HepG2 (cell line): ENCODE results near the gene DHX16. TPM values are rescaled to one million over a fixed set of nuclear protein-coding genes. Genes with fewer than 3 reads are reported as not detected.

ENCODE experiments used
- DNMT3B ChIP-seq: conservative IDR thresholded peaks from 2 replicates; pipeline ENCODE4 v1.6.1; 2016; ENCODE audit warnings: missing biosample characterization, control low read depth
- FOXA3 ChIP-seq: IDR thresholded peaks from 2 replicates; pipeline ENCODE4 v1.6.1; 2016; ENCODE audit warnings: missing genetic modification reagents, missing compliant biosample characterization
- HNF4G ChIP-seq, 2 experiments: sonication (generic) in 1 of 2; formaldehyde crosslinking in 1 of 2; IDR thresholded peaks; 2 replicates each; pipeline versions ENCODE4 v1.4.0 to v1.6.1; 2011 to 2020; ENCODE audit warnings: borderline replicate concordance in 2 of 2, low read depth in 2 of 2, mild to moderate bottlenecking in 2 of 2, low read length in 1 of 2, missing genetic modification reagents in 1 of 2, moderate library complexity in 1 of 2
- KLF9 ChIP-seq: IDR thresholded peaks from 2 replicates; pipeline ENCODE4 v1.6.1; 2016; ENCODE audit warnings: low read depth
- MAZ ChIP-seq, 2 experiments: sonication (generic) in 1 of 2; formaldehyde crosslinking in 1 of 2; IDR thresholded peaks; 2 replicates each; pipeline versions ENCODE4 v1.5.0 to v1.6.1; 2012 to 2020; ENCODE audit warnings: low read depth in 2 of 2, mild to moderate bottlenecking in 2 of 2, borderline replicate concordance in 1 of 2, improper control_type of control experiment in 1 of 2, low read length in 1 of 2, missing genetic modification reagents in 1 of 2, moderate library complexity in 1 of 2
- PAX8 ChIP-seq: sonication (generic); formaldehyde crosslinking; IDR thresholded peaks from 2 replicates; pipeline ENCODE4 v1.8.0; 2022; ENCODE audit warnings: mild to moderate bottlenecking, missing genetic modification reagents, borderline replicate concordance
- RBAK ChIP-seq: sonication (generic); formaldehyde crosslinking; IDR thresholded peaks from 2 replicates; pipeline ENCODE4 v1.5.1; 2020; ENCODE audit warnings: mild to moderate bottlenecking, missing genetic modification reagents
- ZC3H4 ChIP-seq: sonication (generic); formaldehyde crosslinking; IDR thresholded peaks from 2 replicates; pipeline ENCODE4 v1.4.0; 2020; ENCODE audit warnings: missing genetic modification reagents, borderline replicate concordance
- ZGPAT ChIP-seq: IDR thresholded peaks from 2 replicates; pipeline ENCODE4 v1.6.1; 2016; ENCODE audit warnings: mild to moderate bottlenecking
- ZNF44 ChIP-seq: sonication (generic); formaldehyde crosslinking; IDR thresholded peaks from 2 replicates; pipeline ENCODE4 v1.5.1; 2020; ENCODE audit warnings: mild to moderate bottlenecking, missing genetic modification reagents
- ZSCAN20 ChIP-seq: sonication (generic); formaldehyde crosslinking; IDR thresholded peaks from 2 replicates; pipeline ENCODE4 v1.4.0; 2020; ENCODE audit warnings: missing genetic modification reagents, mild to moderate bottlenecking, borderline replicate concordance
- polyA plus RNA-seq, 8 experiments: library from polyadenylated mRNA; depleted of rRNA in 3 of 8; stranded (reverse) in 7 of 8; unstranded in 1 of 8; fragments of >200 nt; fragmentation: Illumina TruSeq in 4 of 8; extraction: Trizol in 4 of 8; gene quantifications; 2 replicates each; pipeline versions ENCODE4 v1.2.1 to v1.2.3, GENCODE V29; 2011 to 2016; ENCODE audit warnings: low read depth in 4 of 8, missing spikeins in 1 of 8, mixed read lengths in 1 of 8; ENCODE audit not compliant: insufficient read depth in 1 of 8
- total RNA-seq, 5 experiments: library from RNA; depleted of rRNA; stranded (reverse); fragments of >200 nt; fragmentation: Illumina TruSeq; extraction: Trizol; gene quantifications; 2 replicates each; pipeline ENCODE4 v1.2.3, GENCODE V29; 2016; ENCODE audit warnings: low read depth in 1 of 5

DHX16 gene
- total and polyA plus RNA-seq, 2 of the 13 experiments (the other 11 are each of a cell fraction or from before 2014, with no cell fraction given): 57.0 to 58.5 TPM

GRCh38 chr6:30618270-30618797, 54.5 kb downstream of the DHX16 start (continued):
- TF ChIP-seq ZGPAT (CRISPR knock-in tag): 0 out of 2 replicates have a peak, but pooled peaks have one; percentile 1
- no peak for TF ChIP-seq ZNF44
- TF ChIP-seq RBAK (CRISPR knock-in tag): 0 out of 2 replicates have a peak, but pooled peaks have one; percentile 2
- TF ChIP-seq HNF4G (IDR thresholded peaks at IDR 0.05; ENCODE audit: borderline replicate concordance, low read depth, low read length): no peak
- no peak for TF ChIP-seq HNF4G (CRISPR knock-in tag; IDR thresholded peaks at IDR 0.05; ENCODE audit: borderline replicate concordance, low read depth)
- TF ChIP-seq ZSCAN20 (CRISPR knock-in tag): 0 out of 2 replicates have a peak, but pooled peaks have one; percentile 55
- 0 out of 2 replicates have a peak, but pooled peaks have one; percentile 14 for TF ChIP-seq FOXA3
- TF ChIP-seq DNMT3B: 0 out of 2 replicates have a peak, but pooled peaks have one; percentile 16
- peak; percentile 8; the same call in 1 of the 2 replicates for TF ChIP-seq KLF9 (CRISPR knock-in tag)
- peak; percentile 28; the same call in 1 of the 2 replicates for TF ChIP-seq ZC3H4 (CRISPR knock-in tag)
- 0 out of 2 replicates have a peak, but pooled peaks have one; percentile 40 for TF ChIP-seq PAX8 (CRISPR knock-in tag)
- TF ChIP-seq MAZ (IDR thresholded peaks at IDR 0.05; ENCODE audit: borderline replicate concordance, low read depth, low read length): no peak
- TF ChIP-seq MAZ (CRISPR knock-in tag; IDR thresholded peaks at IDR 0.05; ENCODE audit: low read depth): no peak
- TF ChIP-seq, all 625 proteins: peak for 18
